Uterus (tissue), 2 donors: ENCODE data around the gene OR10D3.

Source experiments
- CTCF ChIP-seq, 4 experiments: fragments of 200-600 bp in 2 of 4; fragments of 450-650 bp in 2 of 4; sonication (generic) in 2 of 4; IDR thresholded peaks; one replicate each; pipeline ENCODE4 v1.5.1; 2016 to 2019; ENCODE audit warnings: antibody characterized with exemption in 4 of 4, mild to moderate bottlenecking in 2 of 4, moderate library complexity in 1 of 4
- POLR2A ChIP-seq, 2 donors: fragments of 450-650 bp; IDR thresholded peaks; one replicate each; pipeline ENCODE4 v1.6.1; 2016; ENCODE audit warnings: antibody characterized with exemption in 2 of 2, mild to moderate bottlenecking in 1 of 2, moderate library complexity in 1 of 2

- no peak for TF ChIP-seq CTCF (IDR thresholded peaks at IDR 0.05)
- no peak for TF ChIP-seq POLR2A (IDR thresholded peaks at IDR 0.05)
Measured at GRCh38 chr11:124172101-124172500, 11.0 kb upstream of the OR10D3 start.
